ENCODE measurements around the gene PLXNB2. TPM values are rescaled to one million over a fixed set of nuclear protein-coding genes. Genes with fewer than 3 reads are reported as not detected.

Gene PLXNB2
- total and polyA plus RNA-seq, 11 donors = 35.1 to 139 (median 53.0) TPM

GRCh38 chr22:50236731-50237409 is 70.6 kb downstream of the PLXNB2 start:
- ATAC-seq = no peak
- Histone ChIP-seq H3K4me1 (peaks cover 0 to 15% (median 12%) of the 10 kb centered on the region in 12 donors), H3K36me3 (peaks cover 0 to 52% (median 41%) of the 10 kb centered on the region in 9 donors), H3K9me3 (no peaks in the 10 kb centered on the region), H3K27me3 (no peaks in the 10 kb centered on the region), H3K27ac (no peak overlapping the region), H3K4me3 (no peak overlapping the region)
- WGBS, 4 donors = 69 to 82% (median 76%) methylated on average over 6 to 11 of the region's 11 CpGs
- no peak for DNase-seq
- peak in 5 of 12 donors; percentile 16 to 20 (median 19) for TF ChIP-seq CTCF (IDR thresholded peaks at IDR 0.05)
- TF ChIP-seq POLR2A (IDR thresholded peaks at IDR 0.05) = no peak
- intact Hi-C loops (cut with DNase I) = no loop called here

DNA sequence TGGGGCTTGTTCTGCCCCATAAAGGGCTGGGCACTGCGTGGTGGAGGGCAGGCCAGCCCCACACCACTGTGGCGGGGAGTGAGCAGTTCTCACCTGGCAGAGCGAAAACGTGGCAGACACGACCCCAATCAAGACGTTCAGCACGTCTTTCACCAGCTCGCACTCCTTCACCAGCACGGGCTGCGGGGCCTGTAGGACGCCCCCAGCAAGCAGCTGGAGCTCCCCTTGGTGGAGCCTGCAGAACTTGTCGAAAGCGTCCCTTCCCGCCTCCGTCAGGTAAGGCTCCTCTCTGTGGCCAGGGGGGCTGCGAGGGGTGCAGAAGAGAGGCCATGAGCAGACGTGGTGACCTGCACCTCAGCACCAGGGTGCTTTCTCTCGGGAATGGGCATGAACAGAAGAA is 74.2 kb downstream of the PLXNB2 start:
- intact Hi-C loops (cut with DNase I) = no loop called here
- Histone ChIP-seq H3K9me3 (no peaks in the 10 kb centered on the region), H3K4me3 (no peak overlapping the region), H3K27ac (no peak overlapping the region), H3K4me1 (no peaks in the 10 kb centered on the region), H3K36me3 (peaks cover 0 to 55% (median 44%) of the 10 kb centered on the region in 9 donors), H3K27me3 (no peaks in the 10 kb centered on the region)
- no peak for DNase-seq
- no peak for TF ChIP-seq CTCF (IDR thresholded peaks at IDR 0.05)
- no peak for TF ChIP-seq POLR2A (IDR thresholded peaks at IDR 0.05)
- 88 to 91% (median 89%) methylated on average over 18 of the region's 18 CpGs for WGBS, 4 donors
- ATAC-seq = no peak

DNA sequence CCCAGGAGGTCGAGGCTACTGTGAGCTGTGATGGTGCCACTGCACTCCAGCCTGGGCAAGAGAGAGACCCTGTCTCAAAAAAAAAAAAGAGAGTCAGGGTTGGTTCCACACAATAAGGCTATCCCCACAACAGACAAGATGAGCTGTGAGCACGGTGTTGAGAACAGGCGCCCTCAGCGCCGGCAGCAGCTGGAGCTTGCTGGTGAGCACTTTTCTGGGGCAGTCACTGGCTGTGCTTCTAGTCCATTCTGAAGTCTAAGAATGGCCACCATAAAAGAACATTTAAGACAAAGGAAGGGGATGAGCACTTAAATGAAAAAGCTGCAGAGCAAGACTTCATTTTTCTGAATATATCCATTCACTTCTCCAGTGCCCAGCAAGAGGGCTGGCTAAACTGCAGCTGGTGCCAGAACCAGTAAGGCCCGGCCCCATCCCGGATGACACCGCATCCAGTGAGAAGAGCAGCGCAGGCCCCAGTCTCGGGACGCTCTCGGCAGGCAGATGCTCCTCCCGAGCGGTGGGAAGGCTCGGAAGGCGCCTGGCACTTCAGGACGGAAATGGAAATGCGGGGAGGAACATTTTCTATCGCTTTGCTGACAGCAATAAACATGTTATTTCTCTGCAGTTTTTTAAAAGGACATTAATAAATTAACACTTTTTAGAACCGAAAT is 74.8 kb downstream of the PLXNB2 start:
- DNase-seq (no peak), ATAC-seq (no peak)
- Histone ChIP-seq H3K4me1 (no peaks in the 10 kb centered on the region), H3K27ac (no peak overlapping the region), H3K27me3 (no peaks in the 10 kb centered on the region), H3K9me3 (no peaks in the 10 kb centered on the region), H3K36me3 (peaks cover 0 to 60% (median 45%) of the 10 kb centered on the region in 9 donors), H3K4me3 (no peak overlapping the region)
- whole genome bisulfite sequencing, 4 donors = 92 to 95% (median 94%) methylated on average over 20 of the region's 20 CpGs
- no peak for TF ChIP-seq POLR2A (IDR thresholded peaks at IDR 0.05)
- no peak for TF ChIP-seq CTCF (IDR thresholded peaks at IDR 0.05)
- intact Hi-C loops (cut with DNase I) = no loop called here

GRCh38 chr22:50229370-50229769 is 78.1 kb downstream of the PLXNB2 start:
- Histone ChIP-seq H3K27me3 (no peaks in the 10 kb centered on the region), H3K4me3 (no peak overlapping the region), H3K36me3 (peaks cover 0 to 74% (median 59%) of the 10 kb centered on the region in 9 donors), H3K4me1 (no peaks in the 10 kb centered on the region), H3K9me3 (no peaks in the 10 kb centered on the region), H3K27ac (no peak overlapping the region)
- no peak for TF ChIP-seq POLR2A (IDR thresholded peaks at IDR 0.05)
- WGBS, 4 donors = 96 to 99% (median 96%) methylated on average over 12 to 16 of the region's 16 CpGs
- ATAC-seq (no peak), DNase-seq (no peak)
- intact Hi-C loops (cut with DNase I) = loop anchor here in 1 of 10 donors (10.0 kb wide), 1 partner anchor 235 kb away; no protein-coding TSS in a partner anchor

All from heart left ventricle (tissue), 16 donors.